Hematopoietic multipotent progenitor cell treated with erythropoietin and hydrocortisone succinate and interleukin-3 and kit ligand, for 17 days (in vitro differentiated cells): ENCODE results near the gene ZFP37.
"Not testable (repeated sequence)": the region's sequence is repeated elsewhere in the genome, so short reads cannot be mapped to it uniquely, and the experiment has no call there.

ENCODE experiments used
- DNase-seq: peaks from one replicate; pipeline ENCODE4 v3.0.0-alpha.2; 2015; ENCODE audit warnings: low spot score

The ZFP37 gene

DNA sequence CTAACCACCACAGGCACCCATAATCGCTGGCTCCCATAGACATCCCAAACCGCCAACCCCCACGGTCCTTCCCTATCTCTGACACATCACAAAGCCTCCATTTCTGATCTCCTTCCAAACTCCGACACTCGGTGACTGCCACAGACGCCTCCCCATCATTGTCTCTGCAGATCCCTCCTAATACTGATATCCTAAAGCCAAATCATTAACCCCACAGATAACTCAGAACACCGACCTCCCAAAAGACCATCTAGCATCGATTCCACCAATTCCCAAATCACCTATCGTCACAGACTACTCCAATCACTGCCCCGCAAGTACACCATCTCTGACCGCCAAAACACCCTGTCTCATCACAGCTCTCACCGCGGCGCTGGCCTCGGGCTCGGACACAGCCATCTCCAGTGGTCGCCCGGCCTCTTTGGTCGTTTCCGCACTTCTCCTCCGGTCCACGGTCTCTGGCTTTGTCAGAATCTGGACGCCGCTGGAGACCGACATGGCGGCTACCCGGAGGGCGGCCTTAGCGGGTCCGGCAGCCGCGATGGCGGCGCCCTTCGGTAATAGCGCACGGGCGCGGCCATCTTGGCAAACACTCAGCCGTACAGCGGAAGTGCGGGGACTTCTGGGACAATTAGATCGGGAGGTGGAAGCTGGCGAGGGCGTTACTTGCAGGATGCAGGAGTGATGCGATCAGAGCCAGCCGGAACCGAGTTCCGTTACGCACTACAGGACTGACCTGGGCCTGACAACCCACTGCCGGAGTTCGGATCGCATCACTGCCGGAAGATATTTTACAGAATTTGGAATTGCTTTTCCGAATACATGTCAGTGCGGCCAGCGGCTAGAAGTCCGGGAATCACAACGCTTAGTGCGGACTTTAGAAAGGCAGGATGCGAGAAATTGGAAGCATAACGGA is at the start of gene ZFP37:
Gene ZFP37, minus strand, starts transcription at position 534 of the 916 bp plus-strand sequence. Its CDS starts 36 bp downstream, at position 498.
- no peak for DNase-seq

DNA sequence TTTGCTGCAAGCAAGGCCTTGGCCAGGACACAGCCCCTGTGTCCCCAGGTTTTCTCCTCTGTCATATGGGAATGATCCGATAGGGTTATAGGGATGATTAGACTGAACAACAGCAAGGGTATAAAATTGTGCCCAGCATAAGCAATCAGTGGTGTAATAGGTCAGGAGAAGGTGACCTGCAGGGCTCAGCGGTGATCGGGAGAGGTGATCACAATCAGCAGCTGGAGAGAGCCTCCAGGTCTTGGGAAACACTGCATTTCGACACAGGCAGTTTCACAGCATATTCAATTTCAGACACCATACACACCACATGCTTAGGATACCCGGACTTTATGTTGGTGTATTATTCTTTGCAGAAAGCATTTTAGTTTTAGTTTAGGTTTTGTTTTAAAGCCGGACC is 48.8 kb upstream of the ZFP37 start:
- not testable (repeated sequence) for DNase-seq

DNA sequence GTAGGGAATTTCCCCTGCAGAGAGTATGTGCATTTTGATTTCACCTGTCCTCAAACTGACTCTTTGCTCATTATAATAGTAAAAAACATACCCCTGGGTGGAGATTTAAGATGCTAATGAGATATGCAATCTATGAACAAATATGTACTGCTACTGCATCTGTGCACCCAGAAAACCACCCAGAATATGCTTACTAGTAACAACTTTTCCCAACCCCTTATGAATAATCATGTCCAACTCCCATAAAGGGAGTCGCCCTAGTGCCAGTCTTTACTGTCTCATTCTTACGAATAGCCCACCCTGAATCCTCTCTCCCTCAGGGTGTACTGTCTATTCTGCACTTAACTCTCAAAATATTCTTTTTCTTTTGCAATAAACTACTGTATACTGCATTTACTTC is 39.0 kb upstream of the ZFP37 start:
- DNase-seq, result no peak

DNA sequence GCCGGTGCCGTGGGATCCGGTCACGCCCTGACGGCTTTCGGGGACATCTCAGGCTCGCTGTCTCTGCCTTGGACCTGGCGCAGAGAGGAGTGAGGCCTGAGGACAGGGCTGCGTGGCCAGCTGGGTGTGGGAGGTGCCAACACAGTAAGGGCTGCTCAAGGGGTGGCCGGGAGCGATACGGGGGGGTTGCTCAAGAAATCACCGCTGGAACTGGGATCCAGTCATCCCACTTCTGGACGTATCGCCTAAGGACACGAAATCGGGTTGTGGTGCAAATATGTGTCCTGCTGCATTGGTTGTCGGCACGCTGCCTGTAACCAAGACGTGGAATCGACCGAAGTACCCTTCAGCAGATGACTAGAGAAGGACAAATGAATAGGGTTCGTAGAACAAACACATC is 33.4 kb upstream of the ZFP37 start:
- not testable (repeated sequence) for DNase-seq

DNA sequence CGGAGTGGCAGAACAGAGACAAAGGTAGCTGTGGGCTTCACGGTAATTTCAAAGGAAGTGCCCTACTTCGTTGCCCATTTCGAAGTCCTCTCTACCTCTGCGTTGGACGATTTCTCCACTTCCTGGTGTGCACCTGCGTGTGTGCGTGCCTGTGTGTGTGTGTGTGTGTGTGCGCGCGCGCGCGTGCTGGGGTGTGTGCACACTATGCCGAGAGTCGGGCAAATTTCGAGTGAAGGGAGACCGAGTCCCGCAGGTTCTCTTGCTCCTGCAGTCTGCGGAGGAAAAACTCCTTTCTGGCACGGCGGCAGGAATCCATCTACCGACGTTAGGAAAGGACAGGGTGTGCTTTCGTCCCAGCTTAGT is 32.6 kb upstream of the ZFP37 start:
- not testable (repeated sequence) for DNase-seq

DNA sequence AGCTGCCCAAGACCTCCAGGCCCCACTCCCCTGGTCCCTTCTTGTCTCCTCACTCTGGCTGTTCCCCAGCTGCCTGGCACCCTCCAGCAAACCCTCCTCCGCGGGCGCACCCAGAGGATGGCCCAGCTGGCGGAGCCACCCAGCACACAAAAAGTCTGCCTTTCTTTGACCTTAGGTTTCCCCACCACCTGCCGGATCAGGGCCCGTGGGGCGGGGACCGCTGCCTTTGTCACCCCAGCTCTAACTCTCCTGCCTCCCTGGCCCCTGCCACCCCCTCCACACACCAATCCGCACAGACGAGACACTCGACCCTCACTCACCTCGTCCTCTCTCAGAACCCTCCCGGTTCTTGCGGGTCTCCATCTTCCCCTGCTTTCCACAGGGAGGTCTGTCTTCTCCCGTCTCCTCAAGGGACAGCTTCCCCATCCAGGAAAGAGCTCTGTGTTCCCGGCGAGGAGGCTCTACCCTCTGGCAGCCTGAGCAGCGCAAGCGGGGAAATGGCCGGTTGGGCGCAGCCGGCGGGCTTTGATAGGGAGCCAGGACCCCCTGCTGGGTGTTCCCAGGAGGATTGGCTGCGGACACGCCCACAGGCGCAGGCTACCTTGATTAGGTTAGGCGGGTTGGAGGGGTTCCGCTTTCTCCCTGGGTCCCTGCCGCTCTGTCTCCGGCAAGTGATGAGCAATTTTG is 32.1 kb upstream of the ZFP37 start:
- DNase-seq, result not testable (repeated sequence)

DNA sequence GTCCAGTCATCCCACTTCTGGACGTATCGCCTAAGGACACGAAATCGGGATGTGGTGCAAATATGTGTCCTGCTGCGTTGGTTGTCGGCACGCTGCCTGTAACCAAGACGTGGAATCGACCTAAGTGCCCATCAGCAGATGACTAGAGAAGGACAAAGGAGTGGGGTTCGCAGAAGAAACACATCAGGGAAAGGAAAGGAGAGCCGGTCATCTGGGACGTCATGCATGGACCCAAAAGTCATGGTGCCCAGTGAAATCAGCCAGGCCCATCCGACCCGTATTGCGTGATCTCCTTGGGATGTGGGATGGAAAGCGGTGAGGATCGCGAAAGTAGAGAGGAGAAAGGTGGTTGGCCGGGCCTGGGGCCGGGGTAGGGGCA is 6.4 kb upstream of the ZFP37 start:
- DNase-seq, result not testable (repeated sequence)

DNA sequence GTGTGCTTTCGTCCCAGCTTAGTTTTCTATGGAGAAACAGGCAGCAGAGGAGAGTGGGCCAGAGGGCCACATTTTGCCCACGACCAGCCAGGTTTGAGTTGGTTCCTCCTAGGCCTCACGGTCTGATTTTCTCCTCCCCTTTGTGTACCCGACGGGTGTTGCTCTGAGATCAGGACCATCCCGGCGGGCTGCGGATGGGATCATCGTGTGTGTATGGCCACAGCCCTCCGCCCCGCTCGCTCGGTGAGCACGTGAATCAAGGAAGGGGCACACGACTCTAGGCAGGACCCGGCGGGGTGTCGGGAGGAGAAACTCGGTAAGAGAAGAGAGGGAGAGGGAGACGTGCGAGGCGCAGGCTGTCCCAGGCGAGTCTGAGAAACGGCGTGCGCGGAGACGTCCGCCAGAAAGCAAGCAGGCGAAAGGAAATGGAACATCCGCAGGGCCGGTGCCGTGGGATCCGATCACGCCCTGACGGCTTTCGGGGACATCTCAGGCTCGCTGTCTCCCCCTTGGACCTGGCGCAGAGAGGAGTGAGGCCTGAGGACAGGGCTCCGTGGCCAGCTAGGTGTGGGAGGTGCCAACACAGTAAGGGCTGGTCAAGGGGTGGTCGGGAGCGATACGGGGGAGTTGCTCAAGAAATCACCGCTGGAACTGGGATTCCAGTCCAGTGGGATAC is 5.9 kb upstream of the ZFP37 start:
- DNase-seq, result not testable (repeated sequence)

DNA sequence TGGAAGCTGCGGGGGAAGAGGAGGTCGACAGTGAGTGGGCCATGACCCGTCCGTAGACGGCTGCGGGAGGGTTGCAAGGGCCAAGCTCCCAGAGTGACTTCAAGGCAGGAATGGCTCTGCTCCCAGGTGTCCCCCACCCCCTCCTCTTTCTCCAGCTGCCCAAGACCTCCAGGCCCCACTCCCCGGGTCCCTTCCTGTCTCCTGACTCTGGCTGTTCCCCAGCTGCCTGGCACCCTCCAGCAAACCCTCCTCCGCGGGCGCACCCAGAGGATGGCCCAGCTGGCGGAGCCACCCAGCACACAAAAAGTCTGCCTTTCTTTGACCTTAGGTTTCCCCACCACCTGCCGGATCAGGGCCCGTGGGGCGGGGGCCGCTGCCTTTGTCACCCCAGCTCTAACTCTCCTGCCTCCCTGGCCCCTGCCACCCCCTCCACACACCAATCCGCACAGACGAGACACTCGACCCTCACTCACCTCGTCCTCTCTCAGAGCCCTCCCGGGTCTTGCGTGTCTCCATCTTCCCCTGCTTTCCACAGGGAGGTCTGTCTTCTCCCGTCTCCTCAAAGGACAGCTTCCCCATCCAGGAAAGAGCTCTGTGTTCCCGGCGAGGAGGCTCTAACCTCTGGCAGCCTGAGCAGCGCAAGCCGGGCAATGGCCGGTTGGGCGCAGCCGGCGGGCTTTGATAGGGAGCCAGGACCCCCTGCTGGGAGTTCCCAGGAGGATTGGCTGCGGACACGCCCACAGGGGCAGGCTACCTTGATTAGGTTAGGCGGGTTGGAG is 4.7 kb upstream of the ZFP37 start:
- not testable (repeated sequence) for DNase-seq

DNA sequence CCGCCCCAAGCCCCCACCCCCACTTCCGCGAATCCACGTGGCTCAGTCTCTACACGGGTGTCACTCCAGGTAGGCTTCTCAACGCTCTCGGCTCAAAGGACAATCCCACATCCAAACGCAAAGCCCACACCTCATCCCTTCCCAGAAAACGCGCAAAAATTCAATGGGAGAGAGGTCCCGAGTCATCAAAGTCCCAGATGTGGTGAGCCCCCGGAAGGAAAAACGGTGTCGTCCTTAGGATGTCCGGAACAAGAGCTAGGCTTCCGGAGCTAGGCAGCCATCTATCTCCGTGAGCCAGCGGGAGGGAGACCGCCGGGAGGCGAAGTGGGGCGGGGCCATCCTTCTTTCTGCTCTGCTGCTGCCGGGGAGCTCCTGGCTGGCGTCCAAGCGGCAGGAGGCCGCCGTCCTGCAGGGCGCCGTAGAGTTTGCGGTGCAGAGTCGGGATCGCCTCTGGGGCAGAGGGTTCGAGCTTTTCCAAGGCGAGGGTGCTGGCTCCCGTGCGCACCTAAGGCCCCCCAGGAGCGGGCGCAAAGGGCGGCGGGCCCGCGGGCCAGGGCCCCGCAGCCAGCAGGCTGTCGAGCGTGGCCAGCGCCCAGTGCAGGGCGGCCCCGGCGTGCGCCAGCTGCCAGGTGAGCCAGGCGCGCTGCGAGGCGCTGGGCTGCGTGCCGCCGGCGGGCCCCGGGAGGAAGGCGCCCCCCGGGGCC is 3.2 kb upstream of the ZFP37 start:
- DNase-seq, result not testable (repeated sequence)

DNA sequence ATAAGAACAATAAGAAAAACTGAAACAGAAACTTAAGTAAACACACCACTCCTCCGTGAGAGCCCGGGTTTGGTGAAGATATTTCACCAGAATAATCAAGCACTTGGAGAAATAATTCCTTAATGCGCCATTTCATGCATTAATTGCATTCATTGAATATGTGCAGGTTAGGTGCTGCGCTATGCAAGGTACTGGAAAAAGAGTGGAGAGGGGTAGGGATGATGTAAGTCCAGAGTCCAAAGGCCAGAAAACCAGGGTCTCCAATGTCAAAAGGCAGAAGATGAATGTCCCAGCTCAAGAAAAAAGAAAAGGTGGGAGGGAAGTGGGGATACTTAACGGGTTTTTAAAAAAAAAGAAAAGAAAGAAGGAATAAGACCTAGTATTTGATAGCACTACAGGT is 669 bp upstream of the ZFP37 start:
- DNase-seq, result no peak

DNA sequence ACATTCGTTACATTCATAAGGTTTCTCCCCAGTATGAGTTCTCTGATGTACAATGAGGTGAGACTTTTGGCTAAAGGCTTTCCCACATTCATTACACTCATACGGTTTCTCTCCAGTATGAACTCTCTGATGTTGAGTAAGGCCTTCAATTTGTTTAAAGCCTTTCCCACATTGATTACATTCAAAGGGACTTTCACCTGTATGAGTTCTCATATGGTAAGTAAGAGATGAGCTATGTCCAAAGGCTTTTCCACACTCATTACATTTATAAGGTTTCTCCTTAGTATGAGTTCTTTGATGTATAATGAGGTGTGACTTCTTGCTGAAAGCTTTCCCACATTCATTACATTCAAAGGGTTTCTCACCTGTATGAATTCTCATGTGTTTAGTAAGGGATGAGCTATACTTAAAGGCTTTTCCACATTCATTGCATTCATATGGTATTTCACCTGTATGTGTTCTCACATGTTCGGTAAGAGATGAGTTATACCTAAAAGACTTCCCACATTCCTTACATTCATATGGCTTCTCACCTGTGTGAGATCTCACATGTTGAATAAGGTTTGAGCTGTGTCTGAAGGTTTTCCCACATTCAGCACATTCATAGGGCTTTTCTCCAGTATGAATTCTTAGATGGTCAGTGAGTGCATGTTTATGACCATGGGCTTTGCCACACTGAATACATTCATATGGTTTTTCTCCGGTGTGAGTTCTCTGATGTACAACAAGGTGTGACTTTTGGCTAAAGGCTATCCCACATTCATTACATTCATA is 13.5 kb downstream of the ZFP37 start:
- no peak for DNase-seq

DNA sequence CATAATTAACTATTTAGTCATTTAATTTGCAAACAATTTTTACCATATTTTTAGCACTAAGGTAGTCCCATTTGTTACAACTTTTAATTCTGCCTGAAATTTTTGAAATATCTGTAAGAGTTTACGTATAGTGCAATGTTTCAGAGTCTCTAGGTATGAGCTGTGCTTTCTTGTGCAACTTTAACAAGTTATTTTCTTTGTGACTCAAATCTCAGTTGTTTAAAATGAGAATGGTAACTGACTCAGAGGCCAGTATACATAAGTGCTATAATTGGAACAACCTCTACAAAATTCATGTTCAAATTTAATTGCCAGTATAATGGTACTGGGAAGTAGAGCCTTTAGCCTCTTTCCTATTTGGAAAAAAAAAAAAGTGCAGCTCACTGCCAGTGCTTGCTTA is 30.3 kb downstream of the ZFP37 start:
- no peak for DNase-seq

DNA sequence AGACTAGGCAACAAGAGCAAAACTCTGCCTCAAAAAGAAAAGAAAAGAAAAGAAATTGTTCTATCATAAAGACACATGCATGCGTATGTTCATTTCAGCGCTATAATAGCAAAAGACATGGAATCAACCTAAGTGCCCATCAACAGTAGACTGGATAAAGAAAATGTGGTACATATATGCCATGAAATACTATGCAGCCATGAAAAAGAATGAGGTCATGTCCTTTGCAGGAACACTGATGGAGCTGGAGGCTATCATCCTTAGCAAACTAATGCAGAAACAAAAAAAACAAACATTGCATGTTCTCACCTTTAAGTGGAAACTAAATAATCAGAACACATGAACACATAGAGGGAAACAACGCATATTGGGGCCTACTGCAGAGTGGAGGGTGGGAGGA is 38.3 kb downstream of the ZFP37 start:
- no peak for DNase-seq

DNA sequence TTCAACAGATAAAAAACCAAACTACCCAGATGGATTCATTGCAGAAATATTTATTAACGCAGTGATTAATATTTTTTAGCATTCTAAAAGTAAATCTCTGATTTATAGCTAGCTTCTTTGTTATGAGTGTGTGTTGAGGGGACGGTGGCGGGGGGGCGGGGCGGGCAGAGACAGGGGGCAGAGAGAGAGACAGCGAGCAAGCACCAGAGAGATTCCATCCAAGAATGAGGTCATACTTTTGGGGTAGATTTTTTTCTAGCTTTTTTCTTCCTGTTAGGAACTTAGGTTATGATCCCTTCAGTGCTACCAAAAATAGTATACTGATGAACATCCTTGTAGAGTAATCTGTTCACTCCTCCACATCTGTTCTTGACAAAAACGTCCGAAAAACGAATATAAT is 44.0 kb downstream of the ZFP37 start:
- DNase-seq, result no peak

DNA sequence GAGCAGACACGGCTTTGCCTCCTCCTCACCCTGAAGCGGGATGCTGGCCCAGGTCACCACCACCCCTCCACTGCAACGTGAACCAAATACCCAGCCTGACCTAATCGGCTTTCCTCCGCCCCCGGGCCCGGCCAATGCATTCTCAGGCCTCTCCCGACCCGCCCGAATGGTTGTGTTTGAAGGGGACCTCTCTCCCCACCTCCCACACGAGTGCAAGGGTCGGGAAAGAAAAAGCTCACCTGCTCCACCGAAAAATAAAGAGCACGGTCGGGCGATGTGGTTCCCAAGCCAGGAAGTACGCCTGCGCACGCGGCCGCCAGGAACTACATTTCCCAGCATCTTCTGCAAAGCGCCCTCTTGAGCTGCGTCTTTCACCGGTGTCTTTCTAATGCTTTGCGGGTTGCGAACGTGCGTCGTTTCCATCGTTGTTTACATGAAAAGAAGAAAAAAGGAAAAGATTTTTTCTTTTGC is 44.6 kb downstream of the ZFP37 start, which contains the start of gene ZNF883:
Gene ZNF883, minus strand, starts transcription at position 282 of the 471 bp plus-strand sequence.
- DNase-seq, result no peak

DNA sequence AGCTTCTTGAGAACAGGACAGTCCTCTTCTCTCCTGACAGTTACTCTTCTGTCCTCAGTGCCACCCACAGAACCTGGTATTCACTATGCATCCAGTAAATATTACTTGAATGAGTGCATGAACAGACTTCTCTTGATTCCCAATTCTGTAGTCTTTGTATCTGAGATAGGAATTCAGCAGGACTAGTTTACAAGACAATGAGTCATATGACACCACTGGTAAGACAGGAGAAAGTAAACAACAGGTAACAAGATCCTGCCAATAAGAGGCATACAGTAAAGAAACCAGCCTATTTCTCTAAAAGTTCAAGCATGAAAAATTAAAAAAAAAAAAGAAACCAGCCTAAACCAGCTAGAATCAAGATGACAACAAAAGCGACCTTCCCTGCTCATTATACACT is 50.7 kb downstream of the ZFP37 start:
- DNase-seq, result no peak

DNA sequence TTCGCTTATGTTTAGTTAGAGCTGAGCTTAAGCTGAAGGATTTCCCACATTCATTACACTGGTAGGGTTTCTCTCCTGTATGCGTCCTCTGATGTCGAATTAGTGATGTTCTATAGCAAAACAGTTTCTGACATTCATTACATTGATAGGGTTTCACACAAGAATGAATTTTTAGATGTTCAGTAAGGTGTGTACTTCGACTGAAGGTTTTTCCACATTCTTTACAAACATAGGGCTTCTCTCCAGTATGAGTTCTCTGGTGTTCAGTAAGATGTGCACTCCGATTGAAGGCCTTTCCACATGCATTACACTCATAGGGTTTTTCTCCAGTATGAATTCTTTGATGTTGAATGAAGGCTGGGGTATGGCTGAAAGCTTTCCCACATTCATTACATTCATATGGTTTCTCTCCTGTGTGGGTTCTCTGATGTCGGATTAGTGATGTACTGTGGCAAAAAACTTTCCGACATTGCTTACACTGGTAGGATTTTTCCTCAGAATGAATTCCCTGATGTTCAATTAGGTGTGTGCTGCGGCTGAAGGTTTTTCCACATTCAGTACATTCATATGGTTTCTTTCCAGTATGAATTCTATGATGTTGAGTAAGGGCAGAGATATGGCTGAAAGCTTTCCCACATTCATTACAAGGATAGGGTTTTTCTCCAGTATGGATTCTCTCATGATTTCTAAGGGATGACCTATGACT is 59.1 kb downstream of the ZFP37 start:
- DNase-seq, result no peak
